WTC11 (cell line): Measurements from ENCODE around the gene PLEKHA3. TPM values are rescaled to one million over a fixed set of nuclear protein-coding genes. Genes with fewer than 3 reads are reported as not detected.

Experiments used
- ATF6 ChIP-seq: sonication (generic); formaldehyde crosslinking; IDR thresholded peaks from 2 replicates; pipeline ENCODE4 v1.8.1; 2023; ENCODE audit warnings: mild to moderate bottlenecking, missing genetic modification reagents
- CREM ChIP-seq: sonication (generic); formaldehyde crosslinking; IDR thresholded peaks from 2 replicates; pipeline ENCODE4 v1.8.1; 2022; ENCODE audit warnings: mild to moderate bottlenecking, missing genetic modification reagents, moderate library complexity
- E2F5 ChIP-seq: sonication (generic); formaldehyde crosslinking; IDR thresholded peaks from 2 replicates; pipeline ENCODE4 v1.8.1; 2022; ENCODE audit warnings: mild to moderate bottlenecking, moderate library complexity, missing genetic modification reagents
- FOXP4 ChIP-seq: sonication (generic); formaldehyde crosslinking; IDR thresholded peaks from 2 replicates; pipeline ENCODE4 v1.8.0; 2022; ENCODE audit warnings: mild to moderate bottlenecking, missing genetic modification reagents
- GRHL2 ChIP-seq: fragments of 250-450 bp; sonication (Bioruptor Pico); IDR thresholded peaks from 2 replicates; pipeline ENCODE4 v1.8.0; 2022; ENCODE audit warnings: mild to moderate bottlenecking, moderate library complexity; ENCODE audit not compliant: insufficient replicate concordance, severe bottlenecking
- GTF2I ChIP-seq: fragments of 250-450 bp; sonication (Bioruptor Pico); conservative IDR thresholded peaks from 2 replicates; pipeline ENCODE4 v1.4.0; 2021; ENCODE audit warnings: mild to moderate bottlenecking
- NR3C1 ChIP-seq: sonication (generic); formaldehyde crosslinking; conservative IDR thresholded peaks from 2 replicates; pipeline ENCODE4 v1.8.1; 2023; ENCODE audit warnings: low read depth, mild to moderate bottlenecking, missing genetic modification reagents
- RORB ChIP-seq: fragments of 250-450 bp; sonication (Bioruptor Pico); IDR thresholded peaks from 2 replicates; pipeline ENCODE4 v1.9.0; 2021; ENCODE audit warnings: mild to moderate bottlenecking
- SMAD4 ChIP-seq: sonication (generic); formaldehyde crosslinking; IDR thresholded peaks from 2 replicates; pipeline ENCODE4 v1.8.0; 2022; ENCODE audit warnings: mild to moderate bottlenecking, missing genetic modification reagents
- ZNF121 ChIP-seq: sonication (generic); formaldehyde crosslinking; IDR thresholded peaks from 2 replicates; pipeline ENCODE4 v1.8.0; 2023; ENCODE audit warnings: missing genetic modification reagents
- ZNF138 ChIP-seq: sonication (generic); formaldehyde crosslinking; conservative IDR thresholded peaks from 2 replicates; pipeline ENCODE4 v1.8.1; 2022; ENCODE audit warnings: mild to moderate bottlenecking, moderate library complexity, missing genetic modification reagents
- ZNF232 ChIP-seq: sonication (generic); formaldehyde crosslinking; IDR thresholded peaks from 2 replicates; pipeline ENCODE4 v1.8.0; 2022; ENCODE audit warnings: mild to moderate bottlenecking, missing genetic modification reagents
- ZNF317 ChIP-seq: sonication (generic); formaldehyde crosslinking; IDR thresholded peaks from 2 replicates; pipeline ENCODE4 v1.8.1; 2023; ENCODE audit warnings: low read depth, mild to moderate bottlenecking, moderate library complexity, missing genetic modification reagents, borderline replicate concordance
- ZNF396 ChIP-seq: fragments of 250-450 bp; sonication (Bioruptor Pico); IDR thresholded peaks from 2 replicates; pipeline ENCODE4 v1.8.0; 2021; ENCODE audit warnings: mild to moderate bottlenecking, moderate library complexity, borderline replicate concordance
- ZNF671 ChIP-seq: fragments of 250-450 bp; sonication (Bioruptor Pico); IDR thresholded peaks from 2 replicates; pipeline ENCODE4 v1.8.0; 2021; ENCODE audit warnings: mild to moderate bottlenecking
- total RNA-seq: library from RNA; stranded (reverse); gene quantifications from 3 replicates; pipeline ENCODE4 v1.2.3, GENCODE V29; 2021
- TF ChIP-seq, protein P1 (sequence below): sonication (generic); formaldehyde crosslinking; IDR thresholded peaks from 2 replicates; pipeline ENCODE4 v1.8.0; 2023; ENCODE audit warnings: mild to moderate bottlenecking, missing genetic modification reagents
- TF ChIP-seq, protein P2 (sequence below): fragments of 250-450 bp; sonication (Bioruptor Pico); IDR thresholded peaks from 2 replicates; pipeline ENCODE4 v1.8.0; 2021; ENCODE audit warnings: mild to moderate bottlenecking
- TF ChIP-seq, protein P3 (sequence below): sonication (generic); formaldehyde crosslinking; IDR thresholded peaks from 2 replicates; pipeline ENCODE4 v1.8.0; 2022; ENCODE audit warnings: missing genetic modification reagents
- TF ChIP-seq, protein P4 (sequence below): sonication (generic); formaldehyde crosslinking; conservative IDR thresholded peaks from 2 replicates; pipeline ENCODE4 v1.8.1; 2023; ENCODE audit warnings: mild to moderate bottlenecking, low read depth, missing genetic modification reagents, moderate library complexity
- TF ChIP-seq, protein P5 (sequence below): sonication (generic); formaldehyde crosslinking; IDR thresholded peaks from 2 replicates; pipeline ENCODE4 v1.8.0; 2022; ENCODE audit warnings: mild to moderate bottlenecking, missing genetic modification reagents
- TF ChIP-seq, protein P6 (sequence below): sonication (generic); formaldehyde crosslinking; IDR thresholded peaks from 2 replicates; pipeline ENCODE4 v1.8.0; 2022; ENCODE audit warnings: mild to moderate bottlenecking, missing genetic modification reagents

Gene PLEKHA3
- total RNA-seq, 1 experiment from 2014 or later = 18.7 TPM

GRCh38 chr2:178450774-178451525 lies 29.3 kb upstream of the PLEKHA3 start, which contains the start of the genes PJVK and PRKRA (continued):
- TF ChIP-seq NR3C1 (no peak), ZNF671 (peak; percentile 43; the same call in 1 of the 2 replicates), ZNF317 (CRISPR knock-in tag) (no peak), CREM (CRISPR knock-in tag) (peak; percentile 73), SMAD4 (CRISPR knock-in tag) (no peak), ATF6 (CRISPR knock-in tag) (no peak), GRHL2 (CRISPR knock-in tag) (no peak), GTF2I (no peak), ZNF121 (no peak), ZNF232 (CRISPR knock-in tag) (peak; percentile 89; the same call in 1 of the 2 replicates), FOXP4 (CRISPR knock-in tag) (peak; percentile 20; the same call in 1 of the 2 replicates), ZNF396 (CRISPR knock-in tag) (no peak), RORB (CRISPR knock-in tag) (no peak), ZNF138 (no peak), E2F5 (CRISPR knock-in tag) (no peak; the same call in 1 of the 2 replicates)
- TF ChIP-seq, protein P1, sequence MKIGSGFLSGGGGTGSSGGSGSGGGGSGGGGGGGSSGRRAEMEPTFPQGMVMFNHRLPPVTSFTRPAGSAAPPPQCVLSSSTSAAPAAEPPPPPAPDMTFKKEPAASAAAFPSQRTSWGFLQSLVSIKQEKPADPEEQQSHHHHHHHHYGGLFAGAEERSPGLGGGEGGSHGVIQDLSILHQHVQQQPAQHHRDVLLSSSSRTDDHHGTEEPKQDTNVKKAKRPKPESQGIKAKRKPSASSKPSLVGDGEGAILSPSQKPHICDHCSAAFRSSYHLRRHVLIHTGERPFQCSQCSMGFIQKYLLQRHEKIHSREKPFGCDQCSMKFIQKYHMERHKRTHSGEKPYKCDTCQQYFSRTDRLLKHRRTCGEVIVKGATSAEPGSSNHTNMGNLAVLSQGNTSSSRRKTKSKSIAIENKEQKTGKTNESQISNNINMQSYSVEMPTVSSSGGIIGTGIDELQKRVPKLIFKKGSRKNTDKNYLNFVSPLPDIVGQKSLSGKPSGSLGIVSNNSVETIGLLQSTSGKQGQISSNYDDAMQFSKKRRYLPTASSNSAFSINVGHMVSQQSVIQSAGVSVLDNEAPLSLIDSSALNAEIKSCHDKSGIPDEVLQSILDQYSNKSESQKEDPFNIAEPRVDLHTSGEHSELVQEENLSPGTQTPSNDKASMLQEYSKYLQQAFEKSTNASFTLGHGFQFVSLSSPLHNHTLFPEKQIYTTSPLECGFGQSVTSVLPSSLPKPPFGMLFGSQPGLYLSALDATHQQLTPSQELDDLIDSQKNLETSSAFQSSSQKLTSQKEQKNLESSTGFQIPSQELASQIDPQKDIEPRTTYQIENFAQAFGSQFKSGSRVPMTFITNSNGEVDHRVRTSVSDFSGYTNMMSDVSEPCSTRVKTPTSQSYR (CRISPR knock-in tag) = no peak
- TF ChIP-seq, protein P2, sequence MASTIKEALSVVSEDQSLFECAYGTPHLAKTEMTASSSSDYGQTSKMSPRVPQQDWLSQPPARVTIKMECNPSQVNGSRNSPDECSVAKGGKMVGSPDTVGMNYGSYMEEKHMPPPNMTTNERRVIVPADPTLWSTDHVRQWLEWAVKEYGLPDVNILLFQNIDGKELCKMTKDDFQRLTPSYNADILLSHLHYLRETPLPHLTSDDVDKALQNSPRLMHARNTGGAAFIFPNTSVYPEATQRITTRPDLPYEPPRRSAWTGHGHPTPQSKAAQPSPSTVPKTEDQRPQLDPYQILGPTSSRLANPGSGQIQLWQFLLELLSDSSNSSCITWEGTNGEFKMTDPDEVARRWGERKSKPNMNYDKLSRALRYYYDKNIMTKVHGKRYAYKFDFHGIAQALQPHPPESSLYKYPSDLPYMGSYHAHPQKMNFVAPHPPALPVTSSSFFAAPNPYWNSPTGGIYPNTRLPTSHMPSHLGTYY (CRISPR knock-in tag) = peak; percentile 57; the same call in 1 of the 2 replicates
- TF ChIP-seq, protein P3, sequence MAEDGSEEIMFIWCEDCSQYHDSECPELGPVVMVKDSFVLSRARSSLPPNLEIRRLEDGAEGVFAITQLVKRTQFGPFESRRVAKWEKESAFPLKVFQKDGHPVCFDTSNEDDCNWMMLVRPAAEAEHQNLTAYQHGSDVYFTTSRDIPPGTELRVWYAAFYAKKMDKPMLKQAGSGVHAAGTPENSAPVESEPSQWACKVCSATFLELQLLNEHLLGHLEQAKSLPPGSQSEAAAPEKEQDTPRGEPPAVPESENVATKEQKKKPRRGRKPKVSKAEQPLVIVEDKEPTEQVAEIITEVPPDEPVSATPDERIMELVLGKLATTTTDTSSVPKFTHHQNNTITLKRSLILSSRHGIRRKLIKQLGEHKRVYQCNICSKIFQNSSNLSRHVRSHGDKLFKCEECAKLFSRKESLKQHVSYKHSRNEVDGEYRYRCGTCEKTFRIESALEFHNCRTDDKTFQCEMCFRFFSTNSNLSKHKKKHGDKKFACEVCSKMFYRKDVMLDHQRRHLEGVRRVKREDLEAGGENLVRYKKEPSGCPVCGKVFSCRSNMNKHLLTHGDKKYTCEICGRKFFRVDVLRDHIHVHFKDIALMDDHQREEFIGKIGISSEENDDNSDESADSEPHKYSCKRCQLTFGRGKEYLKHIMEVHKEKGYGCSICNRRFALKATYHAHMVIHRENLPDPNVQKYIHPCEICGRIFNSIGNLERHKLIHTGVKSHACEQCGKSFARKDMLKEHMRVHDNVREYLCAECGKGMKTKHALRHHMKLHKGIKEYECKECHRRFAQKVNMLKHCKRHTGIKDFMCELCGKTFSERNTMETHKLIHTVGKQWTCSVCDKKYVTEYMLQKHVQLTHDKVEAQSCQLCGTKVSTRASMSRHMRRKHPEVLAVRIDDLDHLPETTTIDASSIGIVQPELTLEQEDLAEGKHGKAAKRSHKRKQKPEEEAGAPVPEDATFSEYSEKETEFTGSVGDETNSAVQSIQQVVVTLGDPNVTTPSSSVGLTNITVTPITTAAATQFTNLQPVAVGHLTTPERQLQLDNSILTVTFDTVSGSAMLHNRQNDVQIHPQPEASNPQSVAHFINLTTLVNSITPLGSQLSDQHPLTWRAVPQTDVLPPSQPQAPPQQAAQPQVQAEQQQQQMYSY = no peak
- TF ChIP-seq, protein P4, sequence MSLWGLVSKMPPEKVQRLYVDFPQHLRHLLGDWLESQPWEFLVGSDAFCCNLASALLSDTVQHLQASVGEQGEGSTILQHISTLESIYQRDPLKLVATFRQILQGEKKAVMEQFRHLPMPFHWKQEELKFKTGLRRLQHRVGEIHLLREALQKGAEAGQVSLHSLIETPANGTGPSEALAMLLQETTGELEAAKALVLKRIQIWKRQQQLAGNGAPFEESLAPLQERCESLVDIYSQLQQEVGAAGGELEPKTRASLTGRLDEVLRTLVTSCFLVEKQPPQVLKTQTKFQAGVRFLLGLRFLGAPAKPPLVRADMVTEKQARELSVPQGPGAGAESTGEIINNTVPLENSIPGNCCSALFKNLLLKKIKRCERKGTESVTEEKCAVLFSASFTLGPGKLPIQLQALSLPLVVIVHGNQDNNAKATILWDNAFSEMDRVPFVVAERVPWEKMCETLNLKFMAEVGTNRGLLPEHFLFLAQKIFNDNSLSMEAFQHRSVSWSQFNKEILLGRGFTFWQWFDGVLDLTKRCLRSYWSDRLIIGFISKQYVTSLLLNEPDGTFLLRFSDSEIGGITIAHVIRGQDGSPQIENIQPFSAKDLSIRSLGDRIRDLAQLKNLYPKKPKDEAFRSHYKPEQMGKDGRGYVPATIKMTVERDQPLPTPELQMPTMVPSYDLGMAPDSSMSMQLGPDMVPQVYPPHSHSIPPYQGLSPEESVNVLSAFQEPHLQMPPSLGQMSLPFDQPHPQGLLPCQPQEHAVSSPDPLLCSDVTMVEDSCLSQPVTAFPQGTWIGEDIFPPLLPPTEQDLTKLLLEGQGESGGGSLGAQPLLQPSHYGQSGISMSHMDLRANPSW (CRISPR knock-in tag) = no peak
- TF ChIP-seq, protein P5, sequence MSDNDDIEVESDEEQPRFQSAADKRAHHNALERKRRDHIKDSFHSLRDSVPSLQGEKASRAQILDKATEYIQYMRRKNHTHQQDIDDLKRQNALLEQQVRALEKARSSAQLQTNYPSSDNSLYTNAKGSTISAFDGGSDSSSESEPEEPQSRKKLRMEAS = peak; percentile 63; the same call in 1 of the 2 replicates
- TF ChIP-seq, protein P6, sequence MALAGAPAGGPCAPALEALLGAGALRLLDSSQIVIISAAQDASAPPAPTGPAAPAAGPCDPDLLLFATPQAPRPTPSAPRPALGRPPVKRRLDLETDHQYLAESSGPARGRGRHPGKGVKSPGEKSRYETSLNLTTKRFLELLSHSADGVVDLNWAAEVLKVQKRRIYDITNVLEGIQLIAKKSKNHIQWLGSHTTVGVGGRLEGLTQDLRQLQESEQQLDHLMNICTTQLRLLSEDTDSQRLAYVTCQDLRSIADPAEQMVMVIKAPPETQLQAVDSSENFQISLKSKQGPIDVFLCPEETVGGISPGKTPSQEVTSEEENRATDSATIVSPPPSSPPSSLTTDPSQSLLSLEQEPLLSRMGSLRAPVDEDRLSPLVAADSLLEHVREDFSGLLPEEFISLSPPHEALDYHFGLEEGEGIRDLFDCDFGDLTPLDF (CRISPR knock-in tag) = no peak
